ENCODE measurements around the gene KMT2C.
"Not testable (repeated sequence)": the region's sequence is repeated elsewhere in the genome, so short reads cannot be mapped to it uniquely, and the experiment has no call there.

Gene KMT2C

GRCh38 chr7:152266859-152267258 is 168.9 kb downstream of the KMT2C start:
- H3K4me2 ChIP-seq (ENCODE audit: low read length); H3K4me3 ChIP-seq (ENCODE audit: low read length); H3K4me1 ChIP-seq (ENCODE audit: control insufficient read depth, insufficient read depth, low read length); H3K36me3 ChIP-seq (ENCODE audit: insufficient read depth, low read length); H3K9ac ChIP-seq (ENCODE audit: low read depth, low read length); H3K9me3 ChIP-seq (replicated peaks; ENCODE audit: low read length); H3K27me3 ChIP-seq (ENCODE audit: control insufficient read depth, insufficient read depth, low read length): not testable (repeated sequence)

GRCh38 chr7:152264915-152265314 is 170.9 kb downstream of the KMT2C start:
- not testable (repeated sequence) for H3K9me3 ChIP-seq (replicated peaks; ENCODE audit: low read length); H3K27me3 ChIP-seq (ENCODE audit: control insufficient read depth, insufficient read depth, low read length); H3K4me3 ChIP-seq (ENCODE audit: low read length); H3K4me2 ChIP-seq (ENCODE audit: low read length); H3K9ac ChIP-seq (ENCODE audit: low read depth, low read length); H3K4me1 ChIP-seq (ENCODE audit: control insufficient read depth, insufficient read depth, low read length); H3K36me3 ChIP-seq (ENCODE audit: insufficient read depth, low read length)

DNA sequence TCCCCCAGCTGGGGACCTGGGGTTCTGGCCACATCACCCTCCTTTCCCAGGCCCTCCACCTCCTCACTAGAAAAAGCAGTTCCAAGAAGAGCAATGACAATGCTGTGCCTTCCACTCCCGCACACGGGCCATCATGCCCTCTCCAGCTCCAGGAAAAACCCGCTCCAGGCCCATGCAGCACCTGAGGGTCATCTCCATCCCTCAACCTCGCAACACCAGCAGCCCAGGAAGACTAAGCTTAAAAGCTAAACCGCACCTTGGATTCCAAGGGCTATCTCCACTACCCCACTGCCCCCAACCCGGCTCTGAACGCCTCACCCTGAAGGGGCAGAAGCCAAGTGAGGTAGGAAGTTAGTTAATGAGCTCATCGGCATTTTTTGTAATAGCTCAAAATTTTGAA is 173.7 kb downstream of the KMT2C start:
- not testable (repeated sequence) for H3K4me2 ChIP-seq (ENCODE audit: low read length); H3K9me3 ChIP-seq (replicated peaks; ENCODE audit: low read length); H3K27me3 ChIP-seq (ENCODE audit: control insufficient read depth, insufficient read depth, low read length); H3K4me3 ChIP-seq (ENCODE audit: low read length); H3K4me1 ChIP-seq (ENCODE audit: control insufficient read depth, insufficient read depth, low read length); H3K9ac ChIP-seq (ENCODE audit: low read depth, low read length); H3K36me3 ChIP-seq (ENCODE audit: insufficient read depth, low read length)

GRCh38 chr7:152259645-152260044 is 176.2 kb downstream of the KMT2C start:
- not testable (repeated sequence) for H3K4me1 ChIP-seq (ENCODE audit: control insufficient read depth, insufficient read depth, low read length); H3K9ac ChIP-seq (ENCODE audit: low read depth, low read length)

GRCh38 chr7:152247851-152248250 is 188.0 kb downstream of the KMT2C start:
- not testable (repeated sequence) for H3K9me3 ChIP-seq (replicated peaks; ENCODE audit: low read length); H3K27me3 ChIP-seq (ENCODE audit: control insufficient read depth, insufficient read depth, low read length); H3K4me3 ChIP-seq (ENCODE audit: low read length); H3K4me1 ChIP-seq (ENCODE audit: control insufficient read depth, insufficient read depth, low read length); H3K36me3 ChIP-seq (ENCODE audit: insufficient read depth, low read length); H3K9ac ChIP-seq (ENCODE audit: low read depth, low read length); H3K4me2 ChIP-seq (ENCODE audit: low read length)

More at GRCh38 chr7:152259645-152260044, 176.2 kb downstream of the KMT2C start:
- H3K36me3 ChIP-seq (ENCODE audit: insufficient read depth, low read length); H3K4me3 ChIP-seq (ENCODE audit: low read length); H3K9me3 ChIP-seq (replicated peaks; ENCODE audit: low read length); H3K4me2 ChIP-seq (ENCODE audit: low read length); H3K27me3 ChIP-seq (ENCODE audit: control insufficient read depth, insufficient read depth, low read length): not testable (repeated sequence)

DNA sequence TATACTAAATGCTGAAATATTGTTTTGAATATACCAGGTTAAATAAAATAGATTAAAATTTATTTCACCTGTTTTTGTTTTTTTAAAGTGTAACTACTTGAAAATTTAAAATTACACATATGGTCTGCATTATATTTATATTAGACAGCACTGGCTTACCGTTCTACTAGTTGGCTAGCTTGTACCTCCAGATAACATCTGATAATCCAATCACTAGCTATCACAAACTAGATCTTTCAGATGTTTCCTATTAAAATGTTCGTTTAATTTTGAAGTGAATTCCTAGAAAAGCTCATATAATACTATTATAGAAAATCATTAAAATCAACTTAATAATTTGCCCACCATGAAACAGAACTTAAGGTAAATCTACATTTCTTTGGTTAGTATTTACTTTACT is 190.4 kb downstream of the KMT2C start:
- H3K9me3 ChIP-seq (replicated peaks; ENCODE audit: low read length); H3K9ac ChIP-seq (ENCODE audit: low read depth, low read length); H3K4me2 ChIP-seq (ENCODE audit: low read length); H3K4me1 ChIP-seq (ENCODE audit: control insufficient read depth, insufficient read depth, low read length); H3K27me3 ChIP-seq (ENCODE audit: control insufficient read depth, insufficient read depth, low read length); H3K4me3 ChIP-seq (ENCODE audit: low read length); H3K36me3 ChIP-seq (ENCODE audit: insufficient read depth, low read length): not testable (repeated sequence)

DNA sequence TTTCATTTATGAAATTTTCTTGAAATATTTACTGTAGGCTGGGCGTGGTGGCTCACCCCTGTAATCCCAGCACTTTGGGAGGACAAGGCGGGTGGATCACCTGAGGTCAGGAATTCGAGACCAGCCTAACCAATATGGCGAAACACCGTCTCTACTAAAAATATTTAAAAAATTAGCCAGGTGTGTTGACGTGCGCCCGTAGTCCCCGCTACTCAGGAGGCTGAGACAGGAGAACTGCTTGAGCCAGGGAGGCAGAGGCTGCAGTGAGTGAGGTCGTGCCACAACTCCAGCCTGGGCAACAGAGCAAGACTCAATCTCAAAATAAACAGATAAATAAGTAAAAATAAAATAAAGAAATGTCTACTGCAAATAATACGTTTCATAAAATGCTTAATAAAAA is 192.3 kb downstream of the KMT2C start:
- not testable (repeated sequence) for H3K4me2 ChIP-seq (ENCODE audit: low read length); H3K4me3 ChIP-seq (ENCODE audit: low read length); H3K27me3 ChIP-seq (ENCODE audit: control insufficient read depth, insufficient read depth, low read length); H3K4me1 ChIP-seq (ENCODE audit: control insufficient read depth, insufficient read depth, low read length); H3K36me3 ChIP-seq (ENCODE audit: insufficient read depth, low read length); H3K9ac ChIP-seq (ENCODE audit: low read depth, low read length); H3K9me3 ChIP-seq (replicated peaks; ENCODE audit: low read length)

GRCh38 chr7:152241301-152241700 is 194.5 kb downstream of the KMT2C start:
- H3K4me1 ChIP-seq (ENCODE audit: control insufficient read depth, insufficient read depth, low read length); H3K36me3 ChIP-seq (ENCODE audit: insufficient read depth, low read length); H3K9me3 ChIP-seq (replicated peaks; ENCODE audit: low read length); H3K27me3 ChIP-seq (ENCODE audit: control insufficient read depth, insufficient read depth, low read length); H3K4me2 ChIP-seq (ENCODE audit: low read length); H3K9ac ChIP-seq (ENCODE audit: low read depth, low read length); H3K4me3 ChIP-seq (ENCODE audit: low read length): not testable (repeated sequence)

GRCh38 chr7:152236306-152236705 is 199.5 kb downstream of the KMT2C start:
- H3K36me3 ChIP-seq (ENCODE audit: insufficient read depth, low read length); H3K9ac ChIP-seq (ENCODE audit: low read depth, low read length); H3K9me3 ChIP-seq (replicated peaks; ENCODE audit: low read length); H3K4me2 ChIP-seq (ENCODE audit: low read length); H3K4me3 ChIP-seq (ENCODE audit: low read length); H3K27me3 ChIP-seq (ENCODE audit: control insufficient read depth, insufficient read depth, low read length); H3K4me1 ChIP-seq (ENCODE audit: control insufficient read depth, insufficient read depth, low read length): not testable (repeated sequence)

- H3K9me3 ChIP-seq (replicated peaks; ENCODE audit: low read length); H3K9ac ChIP-seq (ENCODE audit: low read depth, low read length); H3K4me1 ChIP-seq (ENCODE audit: control insufficient read depth, insufficient read depth, low read length); H3K4me3 ChIP-seq (ENCODE audit: low read length); H3K36me3 ChIP-seq (ENCODE audit: insufficient read depth, low read length); H3K4me2 ChIP-seq (ENCODE audit: low read length); H3K27me3 ChIP-seq (ENCODE audit: control insufficient read depth, insufficient read depth, low read length): not testable (repeated sequence)
Measured at GRCh38 chr7:152234421-152234820, 201.4 kb downstream of the KMT2C start.

- Histone ChIP-seq H3K4me3 (ENCODE audit: low read length) (no peak overlapping the region), H3K9me3 (replicated peaks; ENCODE audit: low read length) (no peaks in the 10 kb centered on the region), H3K4me2 (ENCODE audit: low read length) (no peak overlapping the region), H3K9ac (ENCODE audit: low read depth, low read length) (no peak overlapping the region), H3K36me3 (ENCODE audit: insufficient read depth, low read length) (peaks cover 4% of the 10 kb centered on the region), H3K4me1 (ENCODE audit: control insufficient read depth, insufficient read depth, low read length) (no peaks in the 10 kb centered on the region), H3K27me3 (ENCODE audit: control insufficient read depth, insufficient read depth, low read length) (no peaks in the 10 kb centered on the region)
Measured at GRCh38 chr7:152231089-152231488, 204.7 kb downstream of the KMT2C start.

- H3K36me3 ChIP-seq (ENCODE audit: insufficient read depth, low read length); H3K9me3 ChIP-seq (replicated peaks; ENCODE audit: low read length); H3K27me3 ChIP-seq (ENCODE audit: control insufficient read depth, insufficient read depth, low read length); H3K4me1 ChIP-seq (ENCODE audit: control insufficient read depth, insufficient read depth, low read length); H3K4me3 ChIP-seq (ENCODE audit: low read length); H3K9ac ChIP-seq (ENCODE audit: low read depth, low read length); H3K4me2 ChIP-seq (ENCODE audit: low read length): not testable (repeated sequence)
Measured at GRCh38 chr7:152219556-152219955, 216.2 kb downstream of the KMT2C start.

DNA sequence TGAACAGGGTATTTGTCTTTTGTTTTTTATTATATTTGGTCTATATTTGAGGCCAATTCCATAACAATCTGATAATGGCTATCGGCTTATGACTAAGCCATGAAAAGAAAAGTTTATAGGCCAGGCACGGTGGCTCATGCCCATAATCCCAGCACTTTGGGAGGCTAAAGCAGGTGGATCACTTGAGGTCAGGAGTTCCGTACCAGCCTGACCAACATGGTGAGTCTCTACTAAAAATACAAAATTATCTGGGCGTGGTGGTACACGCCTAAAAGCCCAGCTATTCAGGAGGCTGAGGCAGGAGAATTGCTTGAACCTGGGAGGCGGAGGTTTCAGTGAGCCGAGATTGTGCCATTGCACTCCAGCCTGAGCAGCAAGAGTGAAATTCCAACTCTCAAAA is 227.0 kb downstream of the KMT2C start:
- not testable (repeated sequence) for H3K9me3 ChIP-seq (replicated peaks; ENCODE audit: low read length); H3K36me3 ChIP-seq (ENCODE audit: insufficient read depth, low read length); H3K4me3 ChIP-seq (ENCODE audit: low read length); H3K27me3 ChIP-seq (ENCODE audit: control insufficient read depth, insufficient read depth, low read length); H3K4me1 ChIP-seq (ENCODE audit: control insufficient read depth, insufficient read depth, low read length); H3K4me2 ChIP-seq (ENCODE audit: low read length); H3K9ac ChIP-seq (ENCODE audit: low read depth, low read length)

Measured in skeletal muscle satellite cell (primary cell).